HG02610 (cell line): ENCODE data around the gene MYO1B.

Experiments used
- ATAC-seq: cut with Tn5 transposase; IDR thresholded peaks from one replicate; pipeline ENCODE4 v1.9.1; 2021; ENCODE audit warnings: mild to moderate bottlenecking, moderate library complexity; ENCODE audit not compliant: unreplicated experiment

The MYO1B gene

DNA sequence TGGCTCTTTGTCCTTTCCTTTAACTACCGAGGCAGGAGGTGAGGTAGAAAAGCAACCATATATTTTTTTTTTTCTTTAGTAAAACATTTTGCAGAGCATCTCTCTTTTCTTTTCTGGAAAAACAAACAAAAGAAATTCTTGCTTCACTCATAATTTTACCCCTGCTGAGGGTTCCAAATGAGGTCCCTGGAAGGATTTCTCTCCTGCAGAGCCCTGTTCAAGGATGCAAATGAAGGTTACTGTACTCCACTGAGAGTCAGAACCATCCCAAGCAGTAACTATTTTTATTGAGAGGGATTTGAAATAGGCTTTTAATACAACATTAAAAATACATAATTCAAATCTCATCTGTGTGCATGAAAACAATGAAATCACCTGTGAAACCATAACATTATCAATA, 19.5 kb upstream of the MYO1B start:
- ATAC-seq: no peak

GRCh38 chr2:191226196-191226595, 19.0 kb upstream of the MYO1B start:
- ATAC-seq: no peak

DNA sequence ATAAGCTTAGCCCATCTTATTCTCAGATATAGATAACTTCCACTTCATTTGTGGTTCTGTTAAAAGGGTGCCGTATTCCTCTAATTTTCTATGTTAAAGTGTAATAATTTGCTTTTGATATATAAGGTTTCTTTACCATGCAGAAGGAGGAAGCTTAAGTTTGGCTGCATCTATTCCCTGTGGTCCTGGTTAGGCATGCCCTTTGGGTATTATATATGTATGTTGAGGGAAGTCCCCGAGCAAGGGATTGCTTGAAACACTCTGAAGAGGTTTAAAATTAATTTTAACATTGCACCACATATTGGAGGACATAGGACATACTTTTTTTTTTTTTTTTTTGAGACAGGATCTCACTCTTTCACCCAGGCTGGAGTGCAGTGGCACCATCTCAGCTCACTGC, 16.9 kb upstream of the MYO1B start:
- ATAC-seq: no peak

GRCh38 chr2:191228861-191229260, 16.3 kb upstream of the MYO1B start:
- no peak for ATAC-seq

- ATAC-seq: no peak
Measured at GRCh38 chr2:191230174-191230573, 15.0 kb upstream of the MYO1B start.

- no peak for ATAC-seq
Measured at GRCh38 chr2:191231995-191232394, 13.2 kb upstream of the MYO1B start.

- ATAC-seq: no peak
Measured at GRCh38 chr2:191233533-191233932, 11.7 kb upstream of the MYO1B start.

- ATAC-seq: no peak
Measured at GRCh38 chr2:191234376-191234775, 10.8 kb upstream of the MYO1B start.

DNA sequence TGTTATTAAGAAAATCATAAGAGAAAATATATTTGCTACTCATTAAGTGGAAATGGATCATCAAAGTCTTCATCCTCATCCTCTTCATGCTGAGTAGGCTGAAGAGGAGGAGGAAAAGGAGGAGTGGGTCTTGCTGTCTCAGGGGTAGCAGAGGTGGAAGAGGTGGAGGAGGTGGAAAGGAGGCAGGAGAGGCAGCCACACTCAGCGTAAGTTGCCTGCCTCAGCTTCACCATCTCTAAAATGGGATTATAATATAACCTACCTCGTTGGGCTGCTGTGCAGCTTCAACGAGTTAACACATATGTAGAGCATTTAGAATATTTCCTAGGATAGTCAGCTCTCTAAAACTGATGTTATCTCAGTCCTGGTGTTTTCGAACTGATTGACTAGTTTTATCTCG, 4.3 kb upstream of the MYO1B start:
- ATAC-seq: no peak

- ATAC-seq: no peak
Measured at GRCh38 chr2:191241418-191241817, 3.8 kb upstream of the MYO1B start.

- no peak for ATAC-seq
Measured at GRCh38 chr2:191243154-191243553, 2.0 kb upstream of the MYO1B start.

DNA sequence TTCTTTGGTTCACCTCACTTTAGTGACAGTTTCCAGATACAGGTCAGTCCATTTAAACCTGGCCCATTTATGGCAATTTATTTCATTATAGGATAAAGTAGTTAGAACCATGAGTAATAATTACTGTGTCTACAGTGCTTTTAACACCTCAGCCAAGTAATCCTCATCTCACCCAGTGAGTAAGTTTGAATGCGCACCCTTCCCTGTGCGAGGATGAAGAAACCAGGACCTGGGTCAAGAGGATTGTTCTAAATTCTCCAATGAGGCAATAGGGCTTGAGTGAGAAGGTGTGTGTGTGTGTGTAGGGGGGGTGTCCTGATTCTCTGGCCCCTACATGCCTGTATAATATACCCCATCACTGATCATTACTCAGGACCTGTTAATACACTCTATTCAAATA, 854 bp upstream of the MYO1B start:
- no peak for ATAC-seq

DNA sequence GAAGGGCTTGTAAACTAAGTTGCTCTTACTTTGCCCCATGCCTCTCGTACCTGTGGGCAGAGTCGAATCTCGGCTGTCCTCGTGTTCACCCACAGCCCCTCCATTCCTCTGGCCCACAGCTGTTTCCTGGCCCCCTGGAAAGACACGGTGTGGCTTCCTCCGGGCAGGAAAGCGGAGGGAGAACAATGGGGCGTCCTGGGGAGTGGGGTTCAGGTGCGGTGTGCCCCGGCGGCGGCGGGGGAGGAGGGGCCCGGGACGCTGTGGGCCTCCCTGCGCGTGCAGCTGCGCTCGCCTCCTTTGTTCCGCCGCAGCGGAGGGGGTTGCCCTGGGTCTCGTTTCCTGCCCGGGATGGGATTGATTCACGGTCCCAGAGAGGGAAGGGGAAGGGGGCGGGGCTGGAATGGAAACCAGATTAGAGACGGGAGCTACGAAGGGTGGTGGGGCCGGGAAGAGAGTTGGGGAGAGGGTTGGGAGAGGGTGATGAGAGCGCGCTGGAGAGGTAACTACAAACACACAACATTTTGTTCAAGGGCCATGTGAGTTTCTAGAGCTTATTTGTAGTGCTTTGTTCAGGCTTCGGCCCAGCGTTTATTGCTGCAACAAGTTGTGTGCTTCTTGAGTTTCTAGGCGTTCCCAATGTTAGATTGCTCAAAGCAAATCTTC, 796 bp downstream of the MYO1B start:
- ATAC-seq: no peak

DNA sequence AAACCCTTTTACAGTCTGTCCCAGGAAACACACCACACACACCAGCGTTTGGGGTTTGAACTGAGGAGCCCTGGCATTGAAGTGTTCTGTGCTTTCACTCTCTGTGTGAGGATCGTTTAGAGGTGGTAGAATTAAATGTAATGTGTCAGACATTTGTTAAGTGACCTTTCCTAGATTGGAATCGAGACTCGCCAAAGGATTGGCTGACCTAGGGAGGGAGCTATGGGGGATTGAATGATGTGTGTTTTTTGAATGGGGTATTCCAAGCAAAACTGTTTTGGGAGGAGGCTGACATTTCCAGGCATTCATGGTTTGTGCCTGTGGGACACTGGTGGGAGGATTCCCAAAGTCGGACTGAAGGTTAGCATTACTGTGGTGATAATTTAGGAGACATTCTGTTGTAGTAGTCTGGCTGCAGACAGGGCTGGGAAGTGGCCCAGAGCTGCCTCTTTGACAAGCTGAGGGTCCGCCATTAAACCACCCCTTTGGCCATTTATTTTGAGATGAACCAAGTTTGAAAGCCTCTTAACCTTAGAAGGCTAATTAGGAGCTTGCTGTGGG, 1.7 kb downstream of the MYO1B start:
- no peak for ATAC-seq

GRCh38 chr2:191247381-191248057, 2.3 kb downstream of the MYO1B start:
- ATAC-seq: no peak

DNA sequence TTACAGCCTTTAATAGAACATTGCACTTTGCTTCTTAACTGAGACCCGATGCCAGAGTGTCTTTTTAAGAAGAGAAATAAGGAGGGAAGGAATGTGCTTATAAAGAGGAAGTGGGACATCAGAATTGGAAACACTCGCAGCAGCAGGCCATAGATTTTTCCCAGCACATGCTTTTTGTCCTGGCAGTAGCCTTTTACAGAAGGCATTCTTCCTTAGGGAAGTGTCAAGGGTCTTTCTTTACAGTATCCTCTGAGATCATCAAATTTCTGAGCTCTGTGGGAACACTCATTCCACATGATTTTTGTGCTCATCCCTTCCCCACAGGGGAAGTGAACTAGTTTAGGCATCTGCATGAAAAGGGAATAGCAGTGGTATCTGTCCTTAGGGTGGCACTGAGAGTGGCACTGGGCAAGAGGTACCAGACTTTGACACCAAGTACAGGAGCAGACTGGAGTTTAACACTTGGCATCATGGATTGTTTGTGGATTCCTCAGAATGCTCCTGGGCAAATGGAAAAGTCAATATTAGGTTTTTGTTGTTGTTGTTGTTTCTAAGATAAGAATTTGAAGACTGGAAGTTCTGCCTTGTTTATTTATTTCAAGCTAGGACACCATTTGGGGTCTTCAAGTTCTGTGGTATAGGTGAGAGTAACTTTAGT, 4.1 kb downstream of the MYO1B start:
- ATAC-seq: no peak

GRCh38 chr2:191250400-191250799, 5.2 kb downstream of the MYO1B start:
- no peak for ATAC-seq

DNA sequence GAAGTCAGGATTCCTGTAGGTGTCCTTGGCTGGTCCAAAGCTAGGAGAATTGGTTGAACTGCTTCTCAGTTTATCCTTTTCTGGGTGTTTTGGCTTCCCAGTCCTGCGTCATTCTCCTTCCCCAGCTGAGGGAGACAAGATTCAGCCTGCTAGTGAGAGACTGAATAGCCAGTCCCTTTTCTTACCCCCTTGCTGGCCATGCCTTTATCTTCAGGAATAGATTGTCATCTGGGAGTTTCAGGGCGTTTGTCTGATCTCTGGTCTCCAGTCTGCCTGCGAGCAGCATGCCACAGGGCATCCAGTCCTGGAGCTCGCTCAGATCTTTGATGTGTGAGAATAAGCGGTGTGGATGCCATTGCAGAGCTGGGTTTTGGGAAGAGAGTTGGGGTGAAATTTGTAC, 5.8 kb downstream of the MYO1B start:
- ATAC-seq: no peak

- ATAC-seq: no peak
Measured at GRCh38 chr2:191252699-191253098, 7.5 kb downstream of the MYO1B start.

DNA sequence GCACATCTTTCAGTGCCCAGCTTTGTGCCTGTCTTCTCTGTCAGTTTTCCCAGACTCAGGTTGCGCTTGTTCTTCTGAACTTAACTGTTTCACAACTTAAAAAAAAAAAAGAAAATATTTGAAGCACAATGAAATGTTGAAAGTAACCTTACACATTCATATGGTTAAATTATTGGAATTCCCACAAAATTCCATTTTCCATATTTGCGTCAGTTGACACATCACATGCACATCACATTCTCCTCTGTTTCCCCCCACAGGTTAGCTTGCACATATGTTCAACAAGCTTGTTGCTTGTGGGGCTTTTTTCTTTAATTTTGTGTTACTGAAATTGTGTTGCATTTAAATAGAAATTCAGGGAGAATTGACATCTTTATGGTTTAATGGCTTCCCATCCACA, 8.3 kb downstream of the MYO1B start:
- ATAC-seq: no peak

- ATAC-seq: no peak
Measured at GRCh38 chr2:191255271-191255670, 10.1 kb downstream of the MYO1B start.

GRCh38 chr2:191255756-191256312, 10.6 kb downstream of the MYO1B start:
- ATAC-seq: no peak
